ENCODE measurements around the gene KANSL3. TPM values are rescaled to one million over a fixed set of nuclear protein-coding genes. Genes with fewer than 3 reads are reported as not detected.
"Not testable (repeated sequence)": the region's sequence is repeated elsewhere in the genome, so short reads cannot be mapped to it uniquely, and the experiment has no call there.

The KANSL3 gene
- total and polyA plus RNA-seq, 3 donors from 2014 or later: 78.7 to 108 (median 102) TPM

DNA sequence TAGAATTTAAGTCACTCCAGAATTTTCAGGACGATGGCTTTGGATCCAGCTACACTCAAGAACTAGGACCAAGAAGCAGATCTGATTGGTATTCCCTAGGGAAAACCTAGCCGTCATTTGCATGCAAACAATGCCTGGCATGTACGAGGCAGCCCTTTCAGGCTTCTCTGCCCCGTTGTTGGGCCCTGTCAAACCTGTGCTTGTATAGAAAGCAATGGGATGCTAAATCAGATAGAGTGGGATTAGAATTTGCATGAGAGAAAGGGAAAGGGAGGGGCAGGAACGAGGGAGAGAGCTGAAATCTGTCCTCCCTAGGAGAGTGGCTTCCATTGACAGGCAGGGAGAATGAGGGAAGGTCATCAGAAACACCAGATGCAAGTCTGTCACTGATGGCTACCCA lies 73.0 kb downstream of the KANSL3 start:
- WGBS, 2 donors: 71 to 76% methylated on average over 5 of the region's 5 CpGs
- TF ChIP-seq POLR2A (IDR thresholded peaks at IDR 0.05): no peak
- TF ChIP-seq, protein P1, sequence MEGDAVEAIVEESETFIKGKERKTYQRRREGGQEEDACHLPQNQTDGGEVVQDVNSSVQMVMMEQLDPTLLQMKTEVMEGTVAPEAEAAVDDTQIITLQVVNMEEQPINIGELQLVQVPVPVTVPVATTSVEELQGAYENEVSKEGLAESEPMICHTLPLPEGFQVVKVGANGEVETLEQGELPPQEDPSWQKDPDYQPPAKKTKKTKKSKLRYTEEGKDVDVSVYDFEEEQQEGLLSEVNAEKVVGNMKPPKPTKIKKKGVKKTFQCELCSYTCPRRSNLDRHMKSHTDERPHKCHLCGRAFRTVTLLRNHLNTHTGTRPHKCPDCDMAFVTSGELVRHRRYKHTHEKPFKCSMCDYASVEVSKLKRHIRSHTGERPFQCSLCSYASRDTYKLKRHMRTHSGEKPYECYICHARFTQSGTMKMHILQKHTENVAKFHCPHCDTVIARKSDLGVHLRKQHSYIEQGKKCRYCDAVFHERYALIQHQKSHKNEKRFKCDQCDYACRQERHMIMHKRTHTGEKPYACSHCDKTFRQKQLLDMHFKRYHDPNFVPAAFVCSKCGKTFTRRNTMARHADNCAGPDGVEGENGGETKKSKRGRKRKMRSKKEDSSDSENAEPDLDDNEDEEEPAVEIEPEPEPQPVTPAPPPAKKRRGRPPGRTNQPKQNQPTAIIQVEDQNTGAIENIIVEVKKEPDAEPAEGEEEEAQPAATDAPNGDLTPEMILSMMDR (IDR thresholded peaks at IDR 0.05): no peak
- H3K36me3 ChIP-seq (ENCODE audit: low read depth, missing control alignments): no peaks in the 10 kb centered on the region
- DNase-seq: no peak
- H3K4me1 ChIP-seq: no peaks in the 10 kb centered on the region
- intact Hi-C loops (cut with DNase I; ENCODE audit: low total_unique reads): no loop called here
- H3K4me3 ChIP-seq: no peak overlapping the region
- no peak overlapping the region for H3K27ac ChIP-seq
- no peaks in the 10 kb centered on the region for H3K9me3 ChIP-seq
- no peaks in the 10 kb centered on the region for H3K27me3 ChIP-seq

DNA sequence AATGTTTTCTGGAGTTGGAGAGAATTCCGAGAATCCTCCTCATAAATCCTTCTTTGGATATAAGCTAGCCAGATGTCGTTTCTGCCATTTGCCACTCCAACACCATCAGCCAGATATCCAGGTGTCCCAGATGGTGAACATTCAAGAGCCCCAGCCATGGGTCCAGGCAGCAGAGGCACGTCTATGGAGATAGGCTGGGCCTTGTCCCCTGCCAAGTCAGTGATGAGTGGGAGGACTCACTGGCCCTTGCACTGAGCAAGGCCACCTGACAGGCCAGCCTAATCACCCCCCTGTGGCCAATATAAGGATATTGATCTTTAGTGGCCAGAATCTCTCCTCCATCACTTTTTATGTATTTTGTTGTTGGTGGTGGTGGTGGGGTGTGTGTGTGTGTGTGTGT lies 73.5 kb downstream of the KANSL3 start:
- DNase-seq: no peak
- 75 to 78% methylated on average over 3 of the region's 3 CpGs for WGBS, 2 donors
- intact Hi-C loops (cut with DNase I; ENCODE audit: low total_unique reads): no loop called here
- Histone ChIP-seq H3K27ac (no peak overlapping the region), H3K36me3 (ENCODE audit: low read depth, missing control alignments) (no peaks in the 10 kb centered on the region), H3K4me1 (no peaks in the 10 kb centered on the region), H3K9me3 (no peaks in the 10 kb centered on the region), H3K4me3 (no peak overlapping the region), H3K27me3 (no peaks in the 10 kb centered on the region)
- TF ChIP-seq, protein P1 (IDR thresholded peaks at IDR 0.05): no peak
- no peak for TF ChIP-seq POLR2A (IDR thresholded peaks at IDR 0.05)

DNA sequence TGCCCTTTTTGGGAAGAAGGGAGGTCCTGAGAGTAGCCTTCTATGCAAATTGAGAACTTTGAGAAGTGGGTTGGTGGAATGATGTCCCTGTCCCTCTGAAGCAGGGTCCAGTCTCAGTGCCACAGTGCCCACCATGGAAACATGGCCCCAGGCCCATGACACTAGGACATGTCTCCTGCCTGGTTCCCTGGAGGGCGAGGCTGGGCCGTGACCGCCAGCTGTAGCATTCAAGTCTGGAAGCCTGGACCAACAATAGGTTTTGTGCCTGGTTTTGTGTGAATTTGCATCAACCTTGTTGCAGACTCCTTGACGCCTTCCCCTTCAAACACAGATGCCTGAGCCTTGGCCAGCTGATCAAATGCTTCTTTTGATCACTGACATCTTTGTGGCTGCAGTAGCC lies 74.1 kb downstream of the KANSL3 start:
- WGBS, 2 donors: 84 to 100% methylated on average over 4 of the region's 4 CpGs

DNA sequence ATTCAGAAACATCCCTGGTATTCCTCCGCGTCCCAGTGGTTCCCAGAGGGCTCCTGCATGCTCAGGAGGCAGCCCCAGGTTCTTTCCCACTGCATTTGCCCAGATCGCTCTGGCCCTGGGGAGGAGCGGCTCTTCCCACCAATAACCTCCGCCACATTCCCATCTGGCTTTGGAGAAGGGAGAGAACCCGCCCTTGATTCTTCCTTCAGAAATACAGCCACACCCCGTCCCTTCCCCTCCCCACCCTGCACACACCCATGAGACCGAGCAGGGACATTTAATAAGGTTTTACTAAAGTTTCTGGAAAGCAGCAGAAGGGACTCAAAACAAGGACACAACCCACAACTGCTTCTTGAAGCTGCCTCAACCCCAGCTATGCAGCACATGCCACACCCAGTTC lies 79.6 kb downstream of the KANSL3 start:
- no peak for TF ChIP-seq POLR2A (IDR thresholded peaks at IDR 0.05)
- TF ChIP-seq, protein P1 (IDR thresholded peaks at IDR 0.05): no peak
- Histone ChIP-seq H3K27ac (no peak overlapping the region), H3K4me1 (peaks cover 8% of the 10 kb centered on the region), H3K4me3 (no peak overlapping the region), H3K27me3 (no peaks in the 10 kb centered on the region), H3K9me3 (no peaks in the 10 kb centered on the region), H3K36me3 (ENCODE audit: low read depth, missing control alignments) (no peaks in the 10 kb centered on the region)
- DNase-seq: no peak
- WGBS, 2 donors: 94% methylated on average over 8 of the region's 8 CpGs
- intact Hi-C loops (cut with DNase I; ENCODE audit: low total_unique reads): no loop called here

More for the DNA sequence above, 74.1 kb downstream of the KANSL3 start:
- Histone ChIP-seq H3K36me3 (ENCODE audit: low read depth, missing control alignments) (no peaks in the 10 kb centered on the region), H3K27ac (no peak overlapping the region), H3K4me3 (no peak overlapping the region), H3K27me3 (no peaks in the 10 kb centered on the region), H3K9me3 (no peaks in the 10 kb centered on the region), H3K4me1 (no peaks in the 10 kb centered on the region)
- TF ChIP-seq, protein P1 (IDR thresholded peaks at IDR 0.05): no peak
- no peak for TF ChIP-seq POLR2A (IDR thresholded peaks at IDR 0.05)
- no peak for DNase-seq
- intact Hi-C loops (cut with DNase I; ENCODE audit: low total_unique reads): no loop called here

DNA sequence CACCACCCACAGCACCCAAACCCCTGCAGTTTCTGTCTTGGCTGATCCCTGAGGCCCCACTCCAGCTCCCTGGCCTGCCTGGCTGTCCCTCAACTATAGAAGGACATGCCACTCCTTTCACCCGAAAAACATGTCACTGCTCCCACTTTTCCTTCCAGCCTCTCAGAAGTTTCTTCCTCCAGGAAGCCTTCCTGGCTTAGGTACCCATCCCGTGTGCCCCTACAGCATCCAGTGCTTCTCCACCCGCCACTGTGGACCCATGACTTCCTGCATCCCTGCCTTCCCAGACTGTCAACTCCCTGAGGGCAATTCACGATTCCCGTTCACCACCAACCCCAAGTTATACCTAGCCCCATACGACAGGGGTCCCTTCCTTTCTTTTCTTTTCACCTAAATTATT lies 80.1 kb downstream of the KANSL3 start:
- WGBS, 2 donors: 91 to 94% methylated on average over 6 of the region's 6 CpGs
- Histone ChIP-seq H3K27me3 (no peaks in the 10 kb centered on the region), H3K4me3 (no peak overlapping the region), H3K4me1 (peaks cover 8% of the 10 kb centered on the region), H3K27ac (no peak overlapping the region), H3K9me3 (no peaks in the 10 kb centered on the region), H3K36me3 (ENCODE audit: low read depth, missing control alignments) (no peaks in the 10 kb centered on the region)
- intact Hi-C loops (cut with DNase I; ENCODE audit: low total_unique reads): no loop called here
- TF ChIP-seq POLR2A (IDR thresholded peaks at IDR 0.05): no peak
- TF ChIP-seq, protein P1 (IDR thresholded peaks at IDR 0.05): no peak
- no peak for DNase-seq

DNA sequence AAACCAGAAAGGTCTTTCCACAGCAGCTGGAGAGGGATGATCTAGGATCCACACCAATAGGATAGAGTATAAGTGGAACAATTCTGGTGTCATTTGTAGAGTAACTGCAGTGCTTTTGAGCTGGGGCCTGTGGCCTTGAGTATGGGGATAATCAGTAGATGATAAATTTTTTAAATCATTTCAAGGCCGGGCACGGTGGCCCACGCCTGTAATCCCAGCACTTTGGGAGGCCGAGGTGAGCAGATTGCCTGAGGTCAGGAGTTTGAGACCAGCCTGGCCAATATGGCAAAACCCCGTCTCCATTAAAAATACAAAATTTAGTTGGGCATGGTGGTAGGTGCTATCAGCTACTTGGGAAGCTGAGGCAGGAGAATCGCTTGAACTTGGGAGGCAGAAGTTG lies 80.7 kb downstream of the KANSL3 start:
- H3K9me3 ChIP-seq; DNase-seq; H3K27ac ChIP-seq; intact Hi-C loops (cut with DNase I; ENCODE audit: low total_unique reads); H3K4me1 ChIP-seq; H3K27me3 ChIP-seq; H3K4me3 ChIP-seq; H3K36me3 ChIP-seq (ENCODE audit: low read depth, missing control alignments): not testable (repeated sequence)
- 65 to 72% methylated on average over 5 to 6 of the region's 6 CpGs for WGBS, 2 donors

Measured in testis (tissue), 3 donors.